HL-60 (cell line): ENCODE data around the gene DMRT1.

ENCODE experiments used
- DNase-seq, 2 experiments: peaks; one replicate each; pipeline ENCODE4 v3.0.0-alpha.2; 2010 to 2020; ENCODE audit warnings: low read depth in 1 of 2, low spot score in 1 of 2
- H3K27ac ChIP-seq: fragments of 250-450 bp; sonication (Bioruptor Pico); replicated peaks from 2 replicates; pipeline ENCODE4 v1.5.1; 2020; ENCODE audit warnings: mild to moderate bottlenecking, moderate library complexity
- H3K27me3 ChIP-seq: fragments of 250-450 bp; sonication (Bioruptor Pico); 2 replicates; pipeline ENCODE4 v1.5.1; 2021; ENCODE audit warnings: mild to moderate bottlenecking, moderate library complexity; ENCODE audit not compliant: insufficient read depth, poor library complexity, severe bottlenecking
- H3K4me3 ChIP-seq: replicated peaks from 2 replicates; pipeline ENCODE4 v1.5.1; 2011; ENCODE audit warnings: mild to moderate bottlenecking, control low read depth, low read length; ENCODE audit not compliant: insufficient read depth
- CTCF ChIP-seq: IDR thresholded peaks from one replicate; pipeline ENCODE4 v1.5.1; 2011; ENCODE audit warnings: low read length, control low read depth, inconsistent platforms; ENCODE audit not compliant: insufficient read depth
- GABPA ChIP-seq: IDR thresholded peaks from 2 replicates; pipeline ENCODE4 v1.6.1; 2012; ENCODE audit warnings: low read depth
- POLR2AphosphoS5 ChIP-seq: IDR thresholded peaks from 2 replicates; pipeline ENCODE4 v1.6.1; 2012; ENCODE audit warnings: low read depth
- REST ChIP-seq: IDR thresholded peaks from 2 replicates; pipeline ENCODE4 v1.6.1; 2012; ENCODE audit warnings: low read depth; ENCODE audit not compliant: insufficient replicate concordance
- SPI1 ChIP-seq: IDR thresholded peaks from 2 replicates; pipeline ENCODE4 v1.6.1; 2012; ENCODE audit warnings: low read depth, mild to moderate bottlenecking, borderline replicate concordance

Gene DMRT1

GRCh38 chr9:969310-970150, 128.0 kb downstream of the DMRT1 start:
- Histone ChIP-seq H3K27me3 (peaks cover 83% of the 10 kb centered on the region), H3K4me3 (no peak overlapping the region), H3K27ac (no peak overlapping the region)
- DNase-seq = no peak
- no peak for TF ChIP-seq REST
- no peak for TF ChIP-seq SPI1
- no peak for TF ChIP-seq POLR2AphosphoS5
- no peak for TF ChIP-seq CTCF

- DNase-seq = no peak
- Histone ChIP-seq H3K4me3 (no peak overlapping the region), H3K27ac (no peak overlapping the region), H3K27me3 (peaks cover 85% of the 10 kb centered on the region)
- TF ChIP-seq SPI1 (no peak), POLR2AphosphoS5 (no peak), GABPA (no peak), REST (no peak), CTCF (no peak)
Measured at GRCh38 chr9:970151-970996, 128.9 kb downstream of the DMRT1 start.

GRCh38 chr9:971901-972500, 130.5 kb downstream of the DMRT1 start:
- Histone ChIP-seq H3K27me3 (peaks cover 94% of the 10 kb centered on the region), H3K4me3 (peak overlapping the region; percentile 43), H3K27ac (no peak overlapping the region)
- DNase-seq = no peak
- TF ChIP-seq REST (no peak), POLR2AphosphoS5 (no peak), GABPA (no peak), CTCF (no peak), SPI1 (no peak)
